T-helper 2 cell treated with Interferon-gamma antibody and Interleukin-4, amounts not matched to agents 100 ng/mL and 5 ng/mL, for 36 hours (primary cell): ENCODE data around the gene NRSN2. TPM values are rescaled to one million over a fixed set of nuclear protein-coding genes. Genes with fewer than 3 reads are reported as not detected.

Experiments
- total RNA-seq: library from RNA; stranded (reverse); gene quantifications from 2 replicates; pipeline ENCODE4 v1.2.3, GENCODE V29; 2022

NRSN2 gene
- total RNA-seq, 1 donor from 2014 or later: 4.0 TPM

Other genes starting within 250 kb of the NRSN2 start
- gene DEFB126, start 204.5 kb upstream of the NRSN2 start, total RNA-seq: not detected in 2 replicates
- gene DEFB127, start 189.7 kb upstream of the NRSN2 start, total RNA-seq: not detected in 2 replicates
- not detected in 2 replicates for gene DEFB128, start 157.4 kb upstream of the NRSN2 start, total RNA-seq
- gene DEFB129, start 119.9 kb upstream of the NRSN2 start, total RNA-seq: not detected in 2 replicates
- not detected in 2 replicates for gene DEFB132, start 89.4 kb upstream of the NRSN2 start, total RNA-seq
- 6.8 and 6.9 TPM in 2 replicates for gene C20orf96, start 56.4 kb upstream of the NRSN2 start, total RNA-seq
- gene ZCCHC3, start 49.5 kb upstream of the NRSN2 start, total RNA-seq: 25.8 and 26.6 TPM in 2 replicates
- gene SOX12, start 21.6 kb upstream of the NRSN2 start, total RNA-seq: 7.7 and 8.1 TPM in 2 replicates
- gene TRIB3, start 33.6 kb downstream of the NRSN2 start, total RNA-seq: 26.4 and 28.4 TPM in 2 replicates
- 116 and 118 TPM in 2 replicates for gene RBCK1, start 61.2 kb downstream of the NRSN2 start, total RNA-seq
- 32.2 and 32.5 TPM in 2 replicates for gene TBC1D20, start 115.4 kb downstream of the NRSN2 start, total RNA-seq
- 127 and 128 TPM in 2 replicates for gene CSNK2A1, start 196.7 kb downstream of the NRSN2 start, total RNA-seq